GM12892 (cell line): ENCODE results near the gene PI3.

ENCODE experiments used
- DNase-seq: peaks from one replicate; pipeline ENCODE4 v3.0.0; 2011; ENCODE audit not compliant: insufficient read length
- FAIRE-seq: peaks from 2 replicates; lab custom pipeline; 2011; peaks lifted over from hg19 to GRCh38; lab: Jason Lieb, UNC
- POLR2A ChIP-seq: IDR thresholded peaks from 2 replicates; pipeline ENCODE4 v1.6.1; 2011; ENCODE audit warnings: low read depth, low read length, control low read depth
- POLR2AphosphoS5 ChIP-seq: IDR thresholded peaks from 2 replicates; pipeline ENCODE4 v1.6.1; 2011; ENCODE audit warnings: low read depth, low read length, control low read depth
- TAF1 ChIP-seq: IDR thresholded peaks from 2 replicates; pipeline ENCODE4 v1.6.1; 2011; ENCODE audit warnings: low read depth, mild to moderate bottlenecking, control low read depth, low read length, borderline replicate concordance

Gene PI3

GRCh38 chr20:45156713-45157112 lies 18.0 kb upstream of the PI3 start:
- TF ChIP-seq POLR2AphosphoS5 (no peak), TAF1 (no peak), POLR2A (no peak)
- DNase-seq (no peak), FAIRE-seq (no peak)

GRCh38 chr20:45157962-45158361 lies 16.7 kb upstream of the PI3 start:
- TF ChIP-seq TAF1 (no peak), POLR2A (no peak), POLR2AphosphoS5 (no peak)
- FAIRE-seq, result no peak
- no peak for DNase-seq

GRCh38 chr20:45163083-45163803 lies 11.5 kb upstream of the PI3 start:
- DNase-seq (no peak), FAIRE-seq (no peak)
- TF ChIP-seq TAF1 (no peak), POLR2AphosphoS5 (no peak), POLR2A (no peak)

DNA sequence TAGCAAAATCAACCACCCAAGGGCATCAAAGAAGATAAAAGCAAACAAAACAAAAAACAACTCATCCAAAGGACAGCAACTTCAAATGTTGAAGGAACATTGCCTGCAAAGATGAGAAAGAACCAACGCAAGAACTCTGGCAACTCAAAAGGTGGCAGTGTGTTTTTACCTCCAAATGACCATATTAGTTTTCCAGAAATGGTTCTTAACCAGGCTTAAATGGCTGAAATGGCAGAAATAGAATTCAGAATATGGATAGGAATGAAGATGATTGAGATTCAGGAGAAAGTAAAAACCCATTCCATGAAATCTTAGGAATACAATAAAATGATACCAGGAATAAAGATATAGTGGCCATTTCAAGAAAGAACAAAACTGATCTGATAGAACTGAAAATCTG lies 9.8 kb upstream of the PI3 start:
- FAIRE-seq, result no peak
- TF ChIP-seq POLR2AphosphoS5, result no peak
- no peak for TF ChIP-seq TAF1
- TF ChIP-seq POLR2A, result no peak
- DNase-seq, result no peak

GRCh38 chr20:45173522-45173921 lies 1.2 kb upstream of the PI3 start:
- FAIRE-seq (no peak), DNase-seq (no peak)
- TF ChIP-seq TAF1 (no peak), POLR2A (no peak), POLR2AphosphoS5 (no peak)

- FAIRE-seq (no peak), DNase-seq (no peak)
- TF ChIP-seq POLR2A (no peak), TAF1 (no peak), POLR2AphosphoS5 (no peak)
These were observed 2.0 kb downstream of the PI3 start for GRCh38 chr20:45176526-45177267.

DNA sequence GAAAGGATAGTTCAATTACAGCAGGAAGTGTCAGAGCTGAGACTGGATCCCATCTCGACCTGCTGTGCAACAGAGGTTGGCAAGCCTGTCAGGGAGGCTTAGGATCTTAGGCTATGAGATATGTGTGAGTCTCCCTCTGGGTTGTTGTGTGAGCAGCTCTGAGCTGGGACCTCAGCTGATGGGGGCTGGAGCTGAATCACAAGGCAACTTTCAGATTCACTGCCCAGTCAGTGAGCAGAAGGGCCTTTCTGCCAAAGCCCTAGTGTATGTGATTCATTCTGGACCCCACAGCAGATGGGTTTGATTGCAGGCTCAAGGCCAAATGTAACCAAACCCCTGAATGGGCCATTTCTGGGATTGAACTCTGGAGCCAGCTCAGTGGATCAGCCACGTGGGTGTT lies 4.5 kb downstream of the PI3 start:
- no peak for TF ChIP-seq POLR2AphosphoS5
- TF ChIP-seq TAF1, result no peak
- TF ChIP-seq POLR2A, result no peak
- FAIRE-seq, result no peak
- DNase-seq, result no peak

- FAIRE-seq (no peak), DNase-seq (no peak)
- TF ChIP-seq POLR2A (no peak), TAF1 (no peak), POLR2AphosphoS5 (no peak)
These were observed 6.9 kb downstream of the PI3 start for GRCh38 chr20:45181639-45182038.

DNA sequence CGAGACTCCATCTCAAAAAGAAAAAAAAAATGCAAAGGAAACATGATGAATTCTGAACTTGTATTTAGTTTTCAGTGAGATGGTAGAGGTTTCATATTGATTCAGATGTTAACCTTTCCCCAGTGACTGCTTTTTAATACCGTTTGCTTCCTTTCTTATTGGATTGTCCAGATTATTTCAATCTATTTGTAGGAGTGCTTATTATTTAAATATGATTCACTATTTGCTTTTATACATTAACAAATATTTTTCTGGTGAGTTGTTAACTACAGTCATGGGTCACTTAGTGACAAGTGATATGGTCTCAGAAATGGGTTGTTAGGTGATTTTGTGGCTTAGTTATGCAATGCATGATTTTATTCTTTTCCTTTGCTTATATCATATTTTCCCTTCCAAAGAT lies 8.4 kb downstream of the PI3 start:
- no peak for FAIRE-seq
- TF ChIP-seq TAF1 (no peak), POLR2A (no peak), POLR2AphosphoS5 (no peak)
- DNase-seq, result no peak

- DNase-seq, result no peak
- FAIRE-seq, result no peak
These were observed 13.0 kb downstream of the PI3 start for GRCh38 chr20:45187693-45188092.

GRCh38 chr20:45189067-45189609 lies 14.4 kb downstream of the PI3 start:
- FAIRE-seq, result no peak
- TF ChIP-seq TAF1 (no peak), POLR2AphosphoS5 (no peak), POLR2A (no peak)
- no peak for DNase-seq

More at GRCh38 chr20:45187693-45188092, 13.0 kb downstream of the PI3 start:
- TF ChIP-seq POLR2A (no peak), TAF1 (no peak), POLR2AphosphoS5 (no peak)
